Keratinocyte (primary cell): ENCODE data around the gene AFAP1L2. TPM values are rescaled to one million over a fixed set of nuclear protein-coding genes. Genes with fewer than 3 reads are reported as not detected.

Source experiments
- DNase-seq: peaks from one replicate; pipeline ENCODE4 v3.0.0-alpha.2; 2011; ENCODE audit warnings: low read depth, missing footprints, low spot score
- FAIRE-seq: peaks from 2 replicates; lab custom pipeline; 2011; peaks lifted over from hg19 to GRCh38; lab: Jason Lieb, UNC
- H2AFZ ChIP-seq: 2 replicates; pipeline ENCODE4 v1.6.0; 2012; ENCODE audit warnings: low read length, control low read depth, inconsistent platforms; ENCODE audit not compliant: control insufficient read depth
- H3K27ac ChIP-seq: 2 replicates; pipeline ENCODE4 v1.5.1; 2011; ENCODE audit warnings: low read length; ENCODE audit not compliant: control insufficient read depth, insufficient read depth
- H3K27me3 ChIP-seq: 3 replicates; pipeline ENCODE4 v1.6.0; 2011; ENCODE audit warnings: low read length; ENCODE audit not compliant: control insufficient read depth, insufficient read depth; ENCODE audit errors: extremely low read depth
- H3K36me3 ChIP-seq, 2 experiments: 2 replicates in 1 of 2; 3 replicates in 1 of 2; pipeline ENCODE4 v1.5.1; 2011; ENCODE audit warnings: low read length in 2 of 2, mild to moderate bottlenecking in 1 of 2; ENCODE audit not compliant: control insufficient read depth in 2 of 2, insufficient read depth in 2 of 2; ENCODE audit errors: extremely low read depth in 1 of 2
- H3K4me1 ChIP-seq: 3 replicates; pipeline ENCODE4 v1.5.1; 2011; ENCODE audit warnings: low read length; ENCODE audit not compliant: control insufficient read depth, insufficient read depth; ENCODE audit errors: extremely low read depth
- H3K4me2 ChIP-seq: 3 replicates; pipeline ENCODE4 v1.6.0; 2011; ENCODE audit warnings: low read depth, low read length; ENCODE audit not compliant: control insufficient read depth, insufficient read depth; ENCODE audit errors: extremely low read depth
- H3K4me3 ChIP-seq, 3 experiments: fragments of 200-600 bp in 1 of 3; sonication (generic) in 1 of 3; 2 replicates in 2 of 3; 3 replicates in 1 of 3; pipeline ENCODE4 v1.5.1; 2011 to 2016; ENCODE audit warnings: low read length in 3 of 3, mild to moderate bottlenecking in 3 of 3, control low read depth in 2 of 3, inconsistent platforms in 1 of 3, low read depth in 1 of 3, mixed read lengths in 1 of 3, mixed run types in 1 of 3, moderate library complexity in 1 of 3; ENCODE audit not compliant: control insufficient read depth in 2 of 3, insufficient read depth in 2 of 3; ENCODE audit errors: extremely low read depth in 1 of 3
- H3K79me2 ChIP-seq: 2 replicates; pipeline ENCODE4 v1.6.0; 2012; ENCODE audit warnings: low read length; ENCODE audit not compliant: control insufficient read depth, insufficient read depth
- H3K9ac ChIP-seq: 3 replicates; pipeline ENCODE4 v1.6.0; 2011; ENCODE audit warnings: low read length; ENCODE audit not compliant: control insufficient read depth, insufficient read depth; ENCODE audit errors: extremely low read depth
- H3K9me1 ChIP-seq: 3 replicates; pipeline ENCODE4 v1.6.0; 2011; ENCODE audit warnings: low read length; ENCODE audit not compliant: control insufficient read depth, insufficient read depth; ENCODE audit errors: extremely low read depth
- H3K9me3 ChIP-seq: 2 replicates; pipeline ENCODE4 v1.5.1; 2012; ENCODE audit warnings: low read depth, low read length; ENCODE audit not compliant: control insufficient read depth
- H4K20me1 ChIP-seq: 3 replicates; pipeline ENCODE4 v1.6.0; 2011; ENCODE audit warnings: low read length; ENCODE audit not compliant: control insufficient read depth, insufficient read depth; ENCODE audit errors: extremely low read depth
- EZH2 ChIP-seq: IDR thresholded peaks from one replicate; pipeline ENCODE4 v1.6.1; 2012; ENCODE audit warnings: inconsistent platforms, mild to moderate bottlenecking, low read length, moderate library complexity
- dilution Hi-C: fragments of 300-500 bp; cut with MboI; formaldehyde crosslinking; loops from one replicate; pipeline ENCODE4 v1.7.0; 2020; ENCODE audit warnings: low sequenced_read_pairs; ENCODE audit not compliant: extremely low pct_ligation_motif_present
- polyA plus RNA-seq, 5 experiments: library from polyadenylated mRNA; depleted of rRNA in 3 of 5; stranded (reverse) in 3 of 5; stranded (forward) in 1 of 5; unstranded in 1 of 5; fragments of >200 nt; gene quantifications; 1 replicate in 1 of 5; 2 replicates in 3 of 5; 3 replicates in 1 of 5; pipeline versions ENCODE4 v1.2.1 to v1.2.3, GENCODE V29; 2011 to 2012; ENCODE audit warnings: missing spikeins in 2 of 5, low read depth in 1 of 5, low replicate concordance in 1 of 5
- TF ChIP-seq, protein P1 (sequence below), 3 experiments: IDR thresholded peaks in 1 of 3; conservative IDR thresholded peaks in 1 of 3; optimal IDR thresholded peaks in 1 of 3; 2 replicates in 2 of 3; 3 replicates in 1 of 3; pipeline versions ENCODE3 to v1.5.1; 2011; ENCODE audit warnings: low read length in 3 of 3, mild to moderate bottlenecking in 3 of 3, moderate library complexity in 2 of 3, control low read depth in 1 of 3, inconsistent platforms in 1 of 3; ENCODE audit not compliant: insufficient read depth in 2 of 3; ENCODE audit errors: extremely low read depth in 1 of 3

Gene AFAP1L2
- polyA plus RNA-seq, 1 donor (not counting 4 experiments of a cell fraction or from before 2014, with no cell fraction given) = 40.4 TPM

DNA sequence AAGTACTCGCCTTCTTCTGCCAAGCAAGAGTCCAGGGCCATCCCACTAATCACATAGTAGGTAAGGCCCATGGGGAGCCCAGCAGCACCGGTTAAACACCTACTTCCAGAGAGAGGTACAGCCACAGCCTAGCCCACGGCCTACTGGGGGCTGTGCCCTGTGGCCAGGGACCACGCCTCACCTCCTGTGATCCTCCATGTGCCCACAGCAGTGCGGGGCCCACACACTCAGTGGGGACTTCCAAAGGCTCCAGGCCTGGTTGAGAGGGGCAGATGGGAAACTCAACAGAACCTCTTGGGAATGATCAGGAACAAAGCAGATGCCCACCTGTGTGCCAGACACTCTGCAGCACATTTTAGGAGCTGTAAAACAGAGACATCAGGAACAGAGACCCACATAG lies 19.7 kb downstream of the AFAP1L2 start:
- H3K4me2 ChIP-seq = no peak overlapping the region

DNA sequence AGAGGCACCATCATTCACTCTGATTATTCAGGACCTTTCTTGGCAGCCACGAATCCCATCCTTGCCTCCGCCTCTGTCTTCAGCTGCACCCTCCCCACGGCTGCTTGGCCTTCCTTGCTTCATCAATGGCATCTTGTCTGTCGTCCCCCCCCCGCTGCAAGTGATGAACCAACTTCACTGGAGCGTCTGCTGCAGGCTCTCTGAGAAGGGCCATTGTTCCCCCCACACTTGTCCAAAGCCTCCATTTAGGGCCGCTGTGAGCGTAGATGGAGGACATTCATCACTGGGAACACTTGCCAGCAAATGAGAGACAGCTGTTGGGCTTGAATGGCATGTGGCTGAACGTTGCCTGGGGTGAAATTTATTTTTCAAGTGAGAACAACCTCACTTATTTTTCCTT lies 20.1 kb downstream of the AFAP1L2 start:
- H4K20me1 ChIP-seq = no peaks in the 10 kb centered on the region
- DNase-seq (no peak), FAIRE-seq (no peak)
- no peak overlapping the region for H3K4me2 ChIP-seq
- H3K27ac ChIP-seq = no peak overlapping the region
- peaks cover 5% of the 10 kb centered on the region for H3K9me1 ChIP-seq
- peaks cover 23% of the 10 kb centered on the region for H3K4me1 ChIP-seq
- no peaks in the 10 kb centered on the region for H3K27me3 ChIP-seq
- H2AFZ ChIP-seq = no peak overlapping the region
- dilution Hi-C loops = no loop called here
- no peak overlapping the region for H3K4me3 ChIP-seq
- no peaks in the 10 kb centered on the region for H3K9me3 ChIP-seq
- no peak for TF ChIP-seq EZH2
- TF ChIP-seq, protein P1, sequence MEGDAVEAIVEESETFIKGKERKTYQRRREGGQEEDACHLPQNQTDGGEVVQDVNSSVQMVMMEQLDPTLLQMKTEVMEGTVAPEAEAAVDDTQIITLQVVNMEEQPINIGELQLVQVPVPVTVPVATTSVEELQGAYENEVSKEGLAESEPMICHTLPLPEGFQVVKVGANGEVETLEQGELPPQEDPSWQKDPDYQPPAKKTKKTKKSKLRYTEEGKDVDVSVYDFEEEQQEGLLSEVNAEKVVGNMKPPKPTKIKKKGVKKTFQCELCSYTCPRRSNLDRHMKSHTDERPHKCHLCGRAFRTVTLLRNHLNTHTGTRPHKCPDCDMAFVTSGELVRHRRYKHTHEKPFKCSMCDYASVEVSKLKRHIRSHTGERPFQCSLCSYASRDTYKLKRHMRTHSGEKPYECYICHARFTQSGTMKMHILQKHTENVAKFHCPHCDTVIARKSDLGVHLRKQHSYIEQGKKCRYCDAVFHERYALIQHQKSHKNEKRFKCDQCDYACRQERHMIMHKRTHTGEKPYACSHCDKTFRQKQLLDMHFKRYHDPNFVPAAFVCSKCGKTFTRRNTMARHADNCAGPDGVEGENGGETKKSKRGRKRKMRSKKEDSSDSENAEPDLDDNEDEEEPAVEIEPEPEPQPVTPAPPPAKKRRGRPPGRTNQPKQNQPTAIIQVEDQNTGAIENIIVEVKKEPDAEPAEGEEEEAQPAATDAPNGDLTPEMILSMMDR (optimal IDR thresholded peaks at IDR 0.05 in 1 of 3, IDR thresholded peaks at IDR 0.05 in 1 of 3, conservative IDR thresholded peaks at IDR 0.05 in 1 of 3; ENCODE audit: extremely low read depth in 1 of 3, insufficient read depth in 2 of 3, low read length in 3 of 3) = no peak
- H3K9ac ChIP-seq = no peak overlapping the region
- H3K36me3 ChIP-seq = peaks cover 2 to 12% of the 10 kb centered on the region in 2 experiments
- peaks cover 75% of the 10 kb centered on the region for H3K79me2 ChIP-seq

More for the DNA sequence above, 19.7 kb downstream of the AFAP1L2 start:
- Histone ChIP-seq H3K4me1 (peaks cover 27% of the 10 kb centered on the region), H3K9ac (no peak overlapping the region), H3K9me1 (peaks cover 3% of the 10 kb centered on the region), H3K79me2 (peaks cover 73% of the 10 kb centered on the region), H3K27ac (no peak overlapping the region), H3K36me3 (peaks cover 2 to 12% of the 10 kb centered on the region in 2 experiments), H3K4me3 (no peak overlapping the region), H3K27me3 (no peaks in the 10 kb centered on the region), H3K9me3 (no peaks in the 10 kb centered on the region), H2AFZ (no peak overlapping the region), H4K20me1 (no peaks in the 10 kb centered on the region)
- DNase-seq (no peak), FAIRE-seq (no peak)
- TF ChIP-seq EZH2 = no peak
- TF ChIP-seq, protein P1 (optimal IDR thresholded peaks at IDR 0.05 in 1 of 3, IDR thresholded peaks at IDR 0.05 in 1 of 3, conservative IDR thresholded peaks at IDR 0.05 in 1 of 3; ENCODE audit: extremely low read depth in 1 of 3, insufficient read depth in 2 of 3, low read length in 3 of 3) = no peak
- dilution Hi-C loops = no loop called here
